DOHH2 (cell line): ENCODE measurements around the gene SHISA3.

Experiments
- H3F3A ChIP-seq: fragments of 200-600 bp; sonication (generic), shearing (Covaris generic); 2 replicates; pipeline ENCODE4 v1.6.0; 2016; ENCODE audit warnings: antibody characterized with exemption, mild to moderate bottlenecking; ENCODE audit not compliant: control insufficient read depth, insufficient read depth
- H3K27ac ChIP-seq: fragments of 200-600 bp; sonication (generic); 2 replicates; pipeline ENCODE4 v1.5.1; 2014; ENCODE audit warnings: low read depth, mild to moderate bottlenecking, low read length, moderate library complexity
- H3K27me3 ChIP-seq: fragments of 200-600 bp; sonication (generic); 2 replicates; pipeline ENCODE4 v1.6.1; 2014; ENCODE audit warnings: mild to moderate bottlenecking, low read length, mixed read lengths; ENCODE audit not compliant: control insufficient read depth
- H3K36me3 ChIP-seq: fragments of 200-600 bp; sonication (generic); 2 replicates; pipeline ENCODE4 v1.6.1; 2014; ENCODE audit warnings: mild to moderate bottlenecking, low read length, moderate library complexity, mixed read lengths; ENCODE audit not compliant: control insufficient read depth
- H3K4me1 ChIP-seq: fragments of 200-600 bp; sonication (generic); 2 replicates; pipeline ENCODE4 v1.6.1; 2014; ENCODE audit warnings: mild to moderate bottlenecking, low read length, mixed read lengths; ENCODE audit not compliant: control insufficient read depth
- H3K4me2 ChIP-seq: fragments of 200-600 bp; sonication (generic); 2 replicates; pipeline ENCODE4 v1.6.0; 2014; ENCODE audit warnings: mild to moderate bottlenecking, low read length, moderate library complexity
- H3K4me3 ChIP-seq: fragments of 200-600 bp; sonication (generic); 2 replicates; pipeline ENCODE4 v1.5.1; 2014; ENCODE audit warnings: mild to moderate bottlenecking, low read length, mixed read lengths
- H3K79me2 ChIP-seq: fragments of 200-600 bp; sonication (generic); 2 replicates; pipeline ENCODE4 v1.6.1; 2014; ENCODE audit warnings: mild to moderate bottlenecking, low read length, mixed read lengths; ENCODE audit not compliant: control insufficient read depth
- H3K9me2 ChIP-seq: fragments of 200-600 bp; sonication (generic); replicated peaks from 2 replicates; pipeline ENCODE4 v1.6.1; 2014; ENCODE audit warnings: mild to moderate bottlenecking, low read length, mixed read lengths; ENCODE audit not compliant: control insufficient read depth
- H3K9me3 ChIP-seq: fragments of 200-600 bp; sonication (generic); 2 replicates; pipeline ENCODE4 v1.6.1; 2014; ENCODE audit warnings: antibody characterized with exemption, low read length, mixed read lengths; ENCODE audit not compliant: control insufficient read depth, insufficient read depth
- H4K20me1 ChIP-seq: fragments of 200-600 bp; sonication (generic); 2 replicates; pipeline ENCODE4 v1.6.0; 2014; ENCODE audit warnings: low read depth, mild to moderate bottlenecking, antibody characterized with exemption, low read length, moderate library complexity; ENCODE audit not compliant: control insufficient read depth, insufficient read depth
- EZH2phosphoT487 ChIP-seq: fragments of 200-600 bp; sonication (generic); IDR thresholded peaks from 2 replicates; pipeline ENCODE4 v1.6.1; 2017; ENCODE audit warnings: borderline replicate concordance, mild to moderate bottlenecking, antibody characterized with exemption, low read length, moderate library complexity, mixed read lengths
- TF ChIP-seq, protein P1 (sequence below): fragments of 200-600 bp; sonication (generic); IDR thresholded peaks from one replicate; pipeline ENCODE4 v1.5.1; 2014; ENCODE audit warnings: antibody characterized with exemption, mild to moderate bottlenecking, low read depth, low read length; ENCODE audit not compliant: poor library complexity, severe bottlenecking

SHISA3 gene

GRCh38 chr4:42391981-42392380, 5.3 kb upstream of the SHISA3 start:
- H3K4me2 ChIP-seq: no peak overlapping the region
- H3K4me3 ChIP-seq: no peak overlapping the region
- TF ChIP-seq, protein P1, sequence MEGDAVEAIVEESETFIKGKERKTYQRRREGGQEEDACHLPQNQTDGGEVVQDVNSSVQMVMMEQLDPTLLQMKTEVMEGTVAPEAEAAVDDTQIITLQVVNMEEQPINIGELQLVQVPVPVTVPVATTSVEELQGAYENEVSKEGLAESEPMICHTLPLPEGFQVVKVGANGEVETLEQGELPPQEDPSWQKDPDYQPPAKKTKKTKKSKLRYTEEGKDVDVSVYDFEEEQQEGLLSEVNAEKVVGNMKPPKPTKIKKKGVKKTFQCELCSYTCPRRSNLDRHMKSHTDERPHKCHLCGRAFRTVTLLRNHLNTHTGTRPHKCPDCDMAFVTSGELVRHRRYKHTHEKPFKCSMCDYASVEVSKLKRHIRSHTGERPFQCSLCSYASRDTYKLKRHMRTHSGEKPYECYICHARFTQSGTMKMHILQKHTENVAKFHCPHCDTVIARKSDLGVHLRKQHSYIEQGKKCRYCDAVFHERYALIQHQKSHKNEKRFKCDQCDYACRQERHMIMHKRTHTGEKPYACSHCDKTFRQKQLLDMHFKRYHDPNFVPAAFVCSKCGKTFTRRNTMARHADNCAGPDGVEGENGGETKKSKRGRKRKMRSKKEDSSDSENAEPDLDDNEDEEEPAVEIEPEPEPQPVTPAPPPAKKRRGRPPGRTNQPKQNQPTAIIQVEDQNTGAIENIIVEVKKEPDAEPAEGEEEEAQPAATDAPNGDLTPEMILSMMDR: no peak
- TF ChIP-seq EZH2phosphoT487: no peak

DNA sequence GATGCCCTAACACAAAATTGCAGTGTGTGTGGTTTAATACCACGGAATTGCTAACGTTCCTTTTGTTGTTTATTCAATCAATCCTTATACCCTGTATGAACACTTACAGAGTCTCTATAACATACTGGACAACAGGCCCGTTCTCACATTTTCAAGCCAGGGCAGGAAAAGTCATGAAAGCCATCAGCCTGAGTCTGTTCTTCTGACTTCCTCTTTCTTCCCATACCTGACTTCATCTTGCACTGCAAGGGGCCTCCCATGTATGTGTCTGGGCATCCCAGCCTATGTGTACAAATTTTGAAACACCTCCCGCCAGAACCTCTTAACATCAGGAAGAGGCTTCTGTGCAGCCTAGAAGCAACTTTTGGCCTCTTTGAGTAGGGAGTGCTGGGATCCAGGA, 4.9 kb upstream of the SHISA3 start:
- Histone ChIP-seq H3K36me3 (no peaks in the 10 kb centered on the region), H3K4me1 (peaks cover 31% of the 10 kb centered on the region), H3K27me3 (peaks cover 24% of the 10 kb centered on the region), H4K20me1 (no peaks in the 10 kb centered on the region), H3F3A (no peaks in the 10 kb centered on the region), H3K27ac (no peak overlapping the region), H3K9me3 (no peaks in the 10 kb centered on the region), H3K4me3 (no peak overlapping the region), H3K9me2 (no peaks in the 10 kb centered on the region), H3K4me2 (no peak overlapping the region), H3K79me2 (no peaks in the 10 kb centered on the region)
- TF ChIP-seq EZH2phosphoT487: no peak
- TF ChIP-seq, protein P1: no peak

More at GRCh38 chr4:42391981-42392380, 5.3 kb upstream of the SHISA3 start:
- Histone ChIP-seq H4K20me1 (no peaks in the 10 kb centered on the region), H3K9me3 (no peaks in the 10 kb centered on the region), H3K79me2 (no peaks in the 10 kb centered on the region), H3F3A (no peaks in the 10 kb centered on the region), H3K27ac (no peak overlapping the region), H3K4me1 (peaks cover 28% of the 10 kb centered on the region), H3K9me2 (no peaks in the 10 kb centered on the region), H3K27me3 (peaks cover 19% of the 10 kb centered on the region), H3K36me3 (no peaks in the 10 kb centered on the region)

- Histone ChIP-seq H3K79me2 (no peaks in the 10 kb centered on the region), H3K9me2 (no peaks in the 10 kb centered on the region), H3K27me3 (peaks cover 55% of the 10 kb centered on the region), H3K4me1 (peaks cover 41% of the 10 kb centered on the region), H4K20me1 (no peaks in the 10 kb centered on the region), H3K36me3 (no peaks in the 10 kb centered on the region), H3K4me2 (no peak overlapping the region), H3K4me3 (no peak overlapping the region), H3K9me3 (no peaks in the 10 kb centered on the region), H3K27ac (no peak overlapping the region), H3F3A (no peaks in the 10 kb centered on the region)
- no peak for TF ChIP-seq EZH2phosphoT487
- TF ChIP-seq, protein P1: no peak
Measured at GRCh38 chr4:42395595-42395994, 1.7 kb upstream of the SHISA3 start.

- Histone ChIP-seq H4K20me1 (no peaks in the 10 kb centered on the region), H3F3A (no peaks in the 10 kb centered on the region), H3K9me2 (no peaks in the 10 kb centered on the region), H3K9me3 (no peaks in the 10 kb centered on the region), H3K79me2 (no peaks in the 10 kb centered on the region), H3K4me3 (no peak overlapping the region), H3K27me3 (peaks cover 62% of the 10 kb centered on the region), H3K27ac (no peak overlapping the region), H3K4me1 (peaks cover 35% of the 10 kb centered on the region), H3K36me3 (no peaks in the 10 kb centered on the region), H3K4me2 (0 out of 2 replicates have a peak overlapping the region, but pooled peaks have one; percentile 95)
- TF ChIP-seq, protein P1: no peak
- no peak for TF ChIP-seq EZH2phosphoT487
Measured at GRCh38 chr4:42396361-42396751, 932 bp upstream of the SHISA3 start.
